ENCODE data around the gene SEMA5A.

SEMA5A gene

GRCh38 chr5:9419794-9420193 lies 126.1 kb downstream of the SEMA5A start:
- H3K4me3 ChIP-seq (ENCODE audit: control insufficient read depth, low read depth, low read length), result no peak overlapping the region
- DNase-seq (ENCODE audit: low read depth), result no peak
- no peak for TF ChIP-seq CTCF (conservative IDR thresholded peaks at IDR 0.05; ENCODE audit: control insufficient read depth, insufficient read depth, low read depth, low read length)

- H3K4me3 ChIP-seq (ENCODE audit: control insufficient read depth, low read depth, low read length), result no peak overlapping the region
- TF ChIP-seq CTCF (conservative IDR thresholded peaks at IDR 0.05; ENCODE audit: control insufficient read depth, insufficient read depth, low read depth, low read length), result no peak
- DNase-seq (ENCODE audit: low read depth), result no peak
Observed at GRCh38 chr5:9415566-9415965, 130.3 kb downstream of the SEMA5A start.

- H3K4me3 ChIP-seq (ENCODE audit: control insufficient read depth, low read depth, low read length), result no peak overlapping the region
- no peak for TF ChIP-seq CTCF (conservative IDR thresholded peaks at IDR 0.05; ENCODE audit: control insufficient read depth, insufficient read depth, low read depth, low read length)
- no peak for DNase-seq (ENCODE audit: low read depth)
Observed at GRCh38 chr5:9415091-9415490, 130.8 kb downstream of the SEMA5A start.

- no peak overlapping the region for H3K4me3 ChIP-seq (ENCODE audit: control insufficient read depth, low read depth, low read length)
- no peak for DNase-seq (ENCODE audit: low read depth)
- no peak for TF ChIP-seq CTCF (conservative IDR thresholded peaks at IDR 0.05; ENCODE audit: control insufficient read depth, insufficient read depth, low read depth, low read length)
Observed at GRCh38 chr5:9411142-9411541, 134.7 kb downstream of the SEMA5A start.

- no peak for TF ChIP-seq CTCF (conservative IDR thresholded peaks at IDR 0.05; ENCODE audit: control insufficient read depth, insufficient read depth, low read depth, low read length)
- H3K4me3 ChIP-seq (ENCODE audit: control insufficient read depth, low read depth, low read length), result no peak overlapping the region
- no peak for DNase-seq (ENCODE audit: low read depth)
Observed at GRCh38 chr5:9409413-9409960, 136.4 kb downstream of the SEMA5A start.

- TF ChIP-seq CTCF (conservative IDR thresholded peaks at IDR 0.05; ENCODE audit: control insufficient read depth, insufficient read depth, low read depth, low read length), result no peak
- H3K4me3 ChIP-seq (ENCODE audit: control insufficient read depth, low read depth, low read length), result no peak overlapping the region
- no peak for DNase-seq (ENCODE audit: low read depth)
Observed at GRCh38 chr5:9408964-9409363, 136.9 kb downstream of the SEMA5A start.

GRCh38 chr5:9405196-9405754 lies 140.6 kb downstream of the SEMA5A start:
- no peak for TF ChIP-seq CTCF (conservative IDR thresholded peaks at IDR 0.05; ENCODE audit: control insufficient read depth, insufficient read depth, low read depth, low read length)
- no peak for DNase-seq (ENCODE audit: low read depth)

More at GRCh38 chr5:9405196-9405754, 140.6 kb downstream of the SEMA5A start:
- H3K4me3 ChIP-seq (ENCODE audit: control insufficient read depth, low read depth, low read length), result no peak overlapping the region

Measured in fibroblast of mammary gland (primary cell).